HG02763 (cell line): ENCODE data around the gene TAS2R41.
"Not testable (repeated sequence)": the region's sequence is repeated elsewhere in the genome, so short reads cannot be mapped to it uniquely, and the experiment has no call there.

ENCODE experiments used
- ATAC-seq: cut with Tn5 transposase; IDR thresholded peaks from one replicate; pipeline ENCODE4 v1.9.1; 2021; ENCODE audit warnings: mild to moderate bottlenecking, moderate library complexity; ENCODE audit not compliant: unreplicated experiment

The TAS2R41 gene

GRCh38 chr7:143456992-143457793 lies 20.5 kb upstream of the TAS2R41 start:
- ATAC-seq, result no peak

GRCh38 chr7:143458263-143458662 lies 19.4 kb upstream of the TAS2R41 start:
- ATAC-seq, result no peak

- no peak for ATAC-seq
Observed at GRCh38 chr7:143458681-143459080, 19.0 kb upstream of the TAS2R41 start.

- ATAC-seq, result no peak
Observed at GRCh38 chr7:143459359-143459758, 18.3 kb upstream of the TAS2R41 start.

GRCh38 chr7:143460271-143460979 lies 17.2 kb upstream of the TAS2R41 start:
- no peak for ATAC-seq

- ATAC-seq, result no peak
Observed at GRCh38 chr7:143462045-143462444, 15.6 kb upstream of the TAS2R41 start.

- no peak for ATAC-seq
Observed at GRCh38 chr7:143463556-143463955, 14.1 kb upstream of the TAS2R41 start.

- ATAC-seq, result no peak
Observed at GRCh38 chr7:143463957-143464356, 13.7 kb upstream of the TAS2R41 start.

- ATAC-seq, result no peak
Observed at GRCh38 chr7:143467724-143468123, 9.9 kb upstream of the TAS2R41 start.

GRCh38 chr7:143472071-143472689 lies 5.5 kb upstream of the TAS2R41 start:
- ATAC-seq, result not testable (repeated sequence)

GRCh38 chr7:143479055-143479766 lies 1.5 kb downstream of the TAS2R41 start:
- ATAC-seq, result no peak

- ATAC-seq, result no peak
Observed at GRCh38 chr7:143480501-143480900, 2.8 kb downstream of the TAS2R41 start.

- no peak for ATAC-seq
Observed at GRCh38 chr7:143484119-143484518, 6.4 kb downstream of the TAS2R41 start.

- ATAC-seq, result no peak
Observed at GRCh38 chr7:143485094-143485493, 7.4 kb downstream of the TAS2R41 start.

- no peak for ATAC-seq
Observed at GRCh38 chr7:143485500-143485899, 7.8 kb downstream of the TAS2R41 start.

- not testable (repeated sequence) for ATAC-seq
Observed at GRCh38 chr7:143486266-143486665, 8.6 kb downstream of the TAS2R41 start.

GRCh38 chr7:143487061-143487460 lies 9.4 kb downstream of the TAS2R41 start:
- ATAC-seq, result no peak

GRCh38 chr7:143487566-143487965 lies 9.9 kb downstream of the TAS2R41 start:
- ATAC-seq, result no peak

- no peak for ATAC-seq
Observed at GRCh38 chr7:143490717-143491306, 13.1 kb downstream of the TAS2R41 start.

GRCh38 chr7:143492043-143492471 lies 14.4 kb downstream of the TAS2R41 start:
- ATAC-seq, result no peak
